HG02623 (cell line): ENCODE results near the gene RBMS3.
"Not testable (repeated sequence)": the region's sequence is repeated elsewhere in the genome, so short reads cannot be mapped to it uniquely, and the experiment has no call there.

ENCODE experiments used
- ATAC-seq: cut with Tn5 transposase; IDR thresholded peaks from one replicate; pipeline ENCODE4 v1.9.1; 2021; ENCODE audit warnings: moderate library complexity; ENCODE audit not compliant: unreplicated experiment

Gene RBMS3

DNA sequence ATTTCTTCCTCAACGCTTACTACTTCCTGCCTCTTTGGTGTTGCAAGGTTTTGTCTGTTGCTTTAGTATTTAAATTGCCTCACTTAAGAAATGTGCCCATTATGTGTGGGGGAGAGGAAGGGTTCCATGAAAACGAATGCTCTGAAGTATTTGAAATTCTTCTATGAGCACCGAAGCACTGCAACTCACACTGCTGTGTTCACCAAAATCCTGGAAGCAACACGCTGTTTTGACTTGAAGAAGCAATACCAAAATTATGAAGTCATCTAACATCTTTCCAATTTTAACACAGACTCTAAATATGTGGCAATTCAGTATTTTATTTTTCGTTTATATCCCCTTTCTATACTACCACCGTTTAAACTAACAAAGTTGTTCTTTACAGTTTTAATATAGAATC, 101.5 kb downstream of the RBMS3 start:
- ATAC-seq: no peak

DNA sequence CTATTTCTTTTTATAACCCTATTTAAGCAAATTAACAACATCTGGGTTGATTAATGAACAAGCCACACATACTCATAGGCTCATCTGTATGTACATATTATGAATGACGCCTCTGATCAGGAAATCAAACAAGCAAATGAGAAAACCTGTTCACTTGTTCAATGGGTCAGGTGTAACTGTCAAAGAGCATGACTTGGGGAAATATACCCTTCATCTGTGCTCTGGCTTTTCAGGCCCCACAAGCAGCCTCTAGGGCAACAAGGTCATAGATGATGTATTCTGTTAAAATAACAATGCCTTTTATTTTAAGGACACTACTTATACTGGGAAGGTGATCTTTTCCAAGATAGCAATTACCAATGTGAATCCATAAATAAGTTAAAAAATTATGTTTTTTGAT, 102.0 kb downstream of the RBMS3 start:
- ATAC-seq: no peak

DNA sequence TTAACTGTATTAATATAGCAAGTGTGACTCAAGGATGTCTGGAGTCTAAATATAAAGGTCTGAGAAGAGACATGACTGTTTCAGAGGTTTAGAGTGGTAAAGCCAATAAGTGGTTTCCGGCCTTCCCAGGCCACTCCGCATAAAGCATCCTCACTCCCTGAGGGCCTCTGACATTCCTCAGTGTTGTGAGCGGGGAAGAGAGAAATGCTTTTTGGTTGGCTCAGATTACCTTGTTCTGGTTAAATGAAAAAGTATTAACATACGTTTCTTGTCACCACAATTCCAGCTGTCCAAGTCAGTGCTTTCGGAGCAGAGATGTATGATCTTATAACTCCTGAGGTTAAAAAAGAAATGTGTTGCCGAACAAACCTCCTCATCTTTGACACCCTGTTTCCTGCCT, 103.8 kb downstream of the RBMS3 start:
- ATAC-seq: no peak

DNA sequence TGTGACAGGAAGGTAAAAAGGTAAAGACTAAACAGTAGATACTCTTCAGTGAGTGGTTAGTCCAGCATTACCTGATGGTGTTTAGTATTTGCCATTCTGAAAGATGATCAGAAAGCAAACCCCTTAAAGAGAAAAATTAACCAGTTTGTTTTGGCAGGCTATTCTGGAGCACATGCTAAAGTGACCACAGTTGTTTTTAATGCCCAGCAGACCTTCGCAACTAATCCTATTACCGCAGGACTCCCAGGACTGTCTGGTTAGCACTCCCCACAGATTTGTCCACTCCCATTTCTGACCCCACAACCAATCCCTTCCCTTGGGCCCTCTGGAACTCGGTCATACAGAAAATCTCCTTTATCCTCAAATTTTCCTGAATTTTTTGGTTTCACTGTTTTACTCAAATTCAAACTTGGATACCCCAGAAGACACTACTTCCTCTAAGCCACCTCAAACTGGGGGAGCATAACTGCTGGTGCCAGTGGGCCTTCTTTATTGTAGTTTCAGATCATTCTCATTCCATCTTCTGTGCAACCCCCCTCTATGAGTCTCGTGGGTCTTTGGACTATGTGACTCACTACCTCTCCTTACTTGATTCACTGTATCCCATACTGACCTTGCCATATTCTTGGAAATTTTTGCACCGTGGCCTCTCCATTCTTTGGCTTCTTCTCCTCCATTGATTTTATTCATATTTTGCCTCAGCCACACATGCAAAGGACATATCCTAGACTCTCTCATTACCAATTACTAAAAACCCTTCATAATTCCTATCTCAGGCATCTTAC, 104.4 kb downstream of the RBMS3 start:
- ATAC-seq: no peak

DNA sequence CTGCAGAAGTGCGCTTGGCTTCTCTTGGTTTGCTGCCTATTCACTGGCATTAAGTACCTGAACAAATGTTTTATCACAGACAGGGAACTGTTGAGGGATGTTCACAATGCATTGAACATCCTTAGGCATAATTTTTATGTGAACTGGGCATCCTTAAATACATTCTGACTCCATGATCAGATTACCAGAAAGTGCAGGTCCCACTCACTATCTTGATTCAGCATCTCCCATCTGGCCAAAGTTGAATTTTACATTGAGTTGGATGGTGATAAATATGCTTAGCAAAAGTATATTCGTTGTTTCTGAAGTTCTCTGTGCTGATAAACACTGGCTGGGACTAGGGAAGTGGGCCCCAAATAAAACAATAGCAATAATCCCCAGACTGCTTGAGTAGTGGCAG, 108.5 kb downstream of the RBMS3 start:
- ATAC-seq: no peak

DNA sequence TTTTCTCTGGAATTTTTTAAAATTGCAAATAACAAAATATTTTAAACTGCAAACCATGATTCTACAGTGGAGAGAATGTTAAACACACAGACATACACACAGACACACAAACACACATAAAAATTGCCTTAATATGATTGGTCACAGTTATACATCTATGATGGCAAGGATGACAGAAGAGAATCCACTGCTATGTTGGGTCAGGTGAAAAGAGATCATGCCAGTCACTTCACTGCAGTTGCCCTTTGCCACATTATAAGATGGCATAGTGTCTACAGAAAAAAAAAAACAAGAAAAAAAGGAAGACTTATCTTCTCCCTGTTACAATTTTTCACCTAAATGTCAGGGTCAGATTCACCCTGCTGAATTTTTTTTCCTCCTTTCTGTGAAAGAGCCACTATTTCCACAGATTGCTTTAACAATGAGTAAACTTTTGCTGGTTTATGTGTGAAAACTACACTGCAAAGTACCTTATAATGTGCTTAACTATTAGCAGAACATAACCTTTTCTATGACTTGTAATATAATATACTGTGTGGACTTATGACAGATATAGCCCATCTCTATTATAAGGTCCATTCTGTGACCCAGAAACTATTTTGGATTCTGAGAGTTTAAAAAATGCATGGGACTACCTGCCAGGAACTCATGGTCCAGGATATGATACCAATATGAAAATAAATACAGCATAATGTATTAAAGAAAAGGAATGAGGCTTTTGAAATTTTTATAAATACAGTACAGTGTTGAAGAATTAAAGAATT, 111.9 kb downstream of the RBMS3 start:
- ATAC-seq: no peak

DNA sequence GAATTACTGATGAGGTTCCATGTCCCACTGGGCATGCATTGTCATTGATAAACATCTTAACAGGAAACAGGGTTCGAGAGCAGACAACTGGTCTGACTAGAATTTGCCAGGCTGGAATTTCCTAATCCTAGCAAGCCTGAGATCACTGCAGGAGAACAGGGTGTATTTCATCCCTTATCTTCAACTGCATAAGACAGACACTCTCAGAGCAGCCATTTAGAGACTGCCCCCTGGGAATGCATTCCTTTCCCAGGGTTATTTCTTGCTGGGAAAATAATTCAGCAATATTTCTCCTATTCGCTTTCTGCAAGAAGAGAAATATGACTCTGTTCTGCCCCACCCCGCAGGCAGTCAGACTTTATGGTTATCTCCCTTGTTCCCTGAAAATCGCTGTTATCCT, 113.1 kb downstream of the RBMS3 start:
- ATAC-seq: not testable (repeated sequence)

DNA sequence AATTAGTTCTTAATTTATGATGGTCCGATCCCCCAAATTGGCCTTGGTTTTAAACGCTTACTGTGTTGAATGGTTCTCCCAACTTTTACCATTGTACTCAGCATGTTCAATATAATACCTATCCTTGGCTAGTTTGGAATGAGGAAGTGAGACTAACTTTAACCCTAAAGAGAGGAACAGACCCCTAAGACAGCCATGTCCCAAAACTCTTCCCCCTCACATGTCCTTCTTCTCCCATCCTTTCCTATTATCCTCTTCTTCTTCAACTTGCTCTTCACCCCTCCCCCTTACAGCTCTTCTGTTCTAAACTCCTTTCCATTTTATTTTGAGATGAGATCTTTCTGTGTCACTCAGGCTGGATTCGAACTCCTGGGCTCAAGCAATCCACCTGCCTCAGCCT, 116.5 kb downstream of the RBMS3 start:
- ATAC-seq: no peak

DNA sequence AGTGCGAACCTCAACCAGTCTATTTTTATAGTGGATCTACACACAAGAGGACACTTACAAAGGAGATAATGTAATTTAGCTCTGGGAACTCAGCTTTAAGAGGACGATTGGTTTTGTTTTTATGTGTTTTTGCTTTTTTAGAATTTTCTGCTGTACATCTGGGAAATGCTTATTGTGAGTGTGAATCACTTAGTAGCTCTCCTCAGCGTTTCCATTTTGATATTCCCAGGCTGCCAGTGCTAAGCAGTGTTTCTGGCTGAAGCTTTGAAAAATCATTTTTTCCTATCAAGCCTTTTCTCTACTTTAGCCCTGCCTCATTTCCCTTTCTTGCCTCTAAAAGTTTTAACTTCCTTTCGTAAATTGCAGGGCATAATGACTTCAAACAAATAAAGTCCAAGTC, 117.9 kb downstream of the RBMS3 start:
- ATAC-seq: no peak

DNA sequence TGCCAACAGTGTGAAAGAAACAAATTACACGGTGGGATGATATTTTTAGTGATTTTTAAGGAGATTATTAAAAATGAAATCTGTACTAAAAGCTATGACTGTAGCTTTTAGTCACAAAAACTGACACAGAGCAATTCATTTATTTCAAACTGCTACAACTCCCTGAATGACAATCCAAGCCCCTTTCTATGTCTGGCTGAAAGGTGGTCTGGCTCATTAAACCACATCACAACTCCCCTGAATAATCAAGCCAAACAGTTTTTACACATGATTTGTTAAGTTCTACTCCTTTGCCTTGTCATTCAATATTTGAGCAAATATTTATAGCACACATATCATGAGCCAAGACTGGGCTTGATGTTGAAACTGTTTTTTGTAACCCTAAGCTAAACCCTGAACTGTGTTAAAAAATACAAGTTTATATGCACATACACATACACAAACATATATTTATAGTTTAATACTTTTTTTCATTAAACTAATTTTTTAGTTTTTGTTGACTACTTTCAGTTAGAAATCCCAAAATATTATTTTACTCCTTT, 125.5 kb downstream of the RBMS3 start:
- ATAC-seq: no peak

DNA sequence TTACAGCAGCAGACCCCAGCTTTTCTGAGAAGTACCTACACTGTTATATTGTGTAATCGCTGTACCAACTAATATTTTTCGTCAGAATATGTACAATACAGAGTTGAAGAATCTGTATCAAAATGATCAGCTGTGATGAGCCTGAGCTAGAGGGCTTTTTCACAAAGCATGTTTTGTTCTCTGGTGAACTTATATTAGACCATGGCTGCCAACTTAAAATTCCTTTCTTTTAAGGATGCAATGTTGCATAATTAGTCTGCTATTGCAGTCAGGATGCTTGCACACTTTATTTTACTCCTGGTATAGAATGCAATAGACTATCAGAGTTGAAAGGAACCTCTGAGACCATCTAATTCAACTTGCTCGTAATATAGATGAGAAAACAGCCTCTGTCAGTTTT, 127.8 kb downstream of the RBMS3 start:
- no peak for ATAC-seq

DNA sequence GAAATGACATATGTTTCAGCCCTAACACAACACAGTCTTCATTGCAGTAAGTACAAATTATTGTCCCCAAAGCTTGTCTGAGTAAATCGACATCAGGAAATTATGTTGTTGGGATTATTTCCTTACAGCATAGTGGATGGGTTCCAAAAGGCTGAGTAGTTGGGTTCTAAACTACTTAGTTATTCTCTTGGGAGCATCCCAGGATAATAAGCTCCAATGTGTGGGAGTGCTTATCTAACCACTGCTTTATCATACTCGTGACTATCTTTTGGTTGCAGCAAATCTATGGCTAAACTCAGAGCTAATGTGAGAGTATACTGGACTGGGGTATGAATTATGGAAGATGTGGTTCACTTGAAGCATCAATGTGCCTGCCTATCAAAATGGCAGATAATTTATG, 128.5 kb downstream of the RBMS3 start:
- no peak for ATAC-seq

DNA sequence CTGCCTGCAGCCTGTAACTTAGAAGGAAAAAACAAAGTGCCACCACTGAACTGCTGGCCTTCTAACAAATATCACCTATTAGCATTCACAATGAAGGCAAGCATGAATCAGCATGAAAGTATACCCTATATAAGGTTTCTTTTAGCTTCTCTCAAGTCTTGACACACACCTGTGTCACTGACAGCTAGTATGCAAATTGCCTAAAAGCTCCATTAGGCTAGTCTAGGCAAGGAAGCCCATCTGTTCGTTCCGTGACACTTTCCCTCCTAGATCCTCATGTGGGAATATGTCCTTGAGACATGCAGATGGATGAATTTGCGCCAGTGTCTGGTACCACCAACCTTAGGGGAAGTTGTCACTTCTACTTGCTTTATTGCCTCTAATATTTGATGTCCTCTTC, 129.3 kb downstream of the RBMS3 start:
- no peak for ATAC-seq

DNA sequence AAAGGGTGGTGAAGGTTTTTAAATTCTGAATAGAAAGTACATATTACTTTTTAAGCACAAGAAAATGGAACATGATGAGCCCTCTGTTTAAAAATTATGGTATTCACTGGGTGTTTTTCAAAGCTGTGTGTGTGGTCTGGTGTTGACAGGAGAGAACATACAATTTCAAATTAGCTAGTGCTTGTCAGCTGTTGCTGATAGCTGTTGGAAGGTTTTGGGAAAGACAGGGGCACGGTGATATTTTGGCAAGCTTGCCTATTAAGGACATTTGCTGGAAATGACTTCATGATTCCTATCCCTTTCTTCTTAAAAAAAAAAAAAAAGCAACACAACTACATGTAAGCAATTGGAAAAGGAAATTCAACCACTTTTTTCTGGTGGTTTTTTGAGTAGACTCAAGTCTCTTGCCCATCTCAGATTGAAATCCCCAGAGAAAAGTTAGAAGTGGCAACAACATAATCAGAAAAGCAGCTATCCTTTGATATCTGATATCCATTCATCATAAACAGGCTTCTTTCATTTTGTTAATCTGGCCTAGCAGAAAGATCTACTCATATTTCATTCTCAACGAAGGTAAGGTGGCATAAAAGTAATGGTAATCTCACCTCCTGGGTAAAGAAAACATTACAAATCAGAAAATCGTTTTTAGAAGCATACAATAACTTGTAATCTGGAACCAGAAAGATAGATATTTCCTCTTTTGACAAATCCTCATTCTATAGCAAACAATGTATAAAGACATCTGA, 130.0 kb downstream of the RBMS3 start:
- no peak for ATAC-seq

DNA sequence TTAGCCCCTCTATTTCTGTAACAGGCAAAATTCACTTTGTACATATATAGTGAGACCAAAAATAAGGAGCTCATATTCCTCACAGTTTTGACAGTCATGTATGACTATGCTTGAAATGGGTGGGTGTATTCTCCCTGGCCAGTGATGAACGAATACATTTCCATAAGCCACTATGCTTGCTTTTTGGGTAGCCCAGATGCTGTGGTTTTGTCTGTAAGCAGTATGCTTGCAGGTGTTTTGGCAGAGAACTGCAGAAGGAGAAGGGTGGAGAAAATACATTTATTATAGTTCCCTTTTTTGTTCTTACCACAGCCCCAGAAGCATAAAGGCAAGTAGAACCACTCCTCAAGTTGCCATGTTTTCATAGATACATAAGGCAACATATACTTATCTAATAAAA, 131.2 kb downstream of the RBMS3 start:
- ATAC-seq: no peak

DNA sequence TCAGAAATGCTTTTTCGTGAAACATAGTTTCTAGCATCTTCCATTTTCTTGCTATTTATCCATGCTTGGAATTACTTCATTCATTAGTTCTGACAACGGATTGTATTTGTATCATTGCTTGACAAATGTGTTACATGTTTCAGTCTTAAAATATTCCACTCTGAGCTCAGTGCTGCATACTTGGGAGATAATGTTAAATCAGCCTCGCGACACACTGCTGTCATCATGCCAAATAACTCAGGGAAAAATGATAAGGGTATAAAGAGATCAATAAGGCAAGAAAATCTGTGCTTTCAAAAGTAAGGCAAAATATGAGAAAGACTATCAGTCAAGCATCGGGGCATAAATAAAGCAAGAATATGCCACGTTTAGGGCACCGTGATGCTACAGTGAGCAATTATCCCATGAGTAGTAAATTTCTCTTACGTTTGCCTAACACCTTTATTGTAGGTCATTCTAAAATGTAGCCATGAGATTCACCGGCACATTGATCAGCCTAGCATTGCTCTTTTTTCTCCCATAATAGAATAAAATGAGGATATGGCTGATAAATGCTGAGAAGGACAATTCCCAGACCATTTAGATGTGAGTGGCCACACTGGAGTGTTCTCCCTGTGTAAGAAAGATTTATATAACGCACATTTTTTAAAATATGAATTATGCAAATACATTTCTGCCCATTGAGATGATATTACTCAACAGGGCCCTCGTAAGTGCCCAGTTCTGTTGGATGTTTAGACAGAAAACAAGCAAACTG, 133.8 kb downstream of the RBMS3 start:
- ATAC-seq: no peak

DNA sequence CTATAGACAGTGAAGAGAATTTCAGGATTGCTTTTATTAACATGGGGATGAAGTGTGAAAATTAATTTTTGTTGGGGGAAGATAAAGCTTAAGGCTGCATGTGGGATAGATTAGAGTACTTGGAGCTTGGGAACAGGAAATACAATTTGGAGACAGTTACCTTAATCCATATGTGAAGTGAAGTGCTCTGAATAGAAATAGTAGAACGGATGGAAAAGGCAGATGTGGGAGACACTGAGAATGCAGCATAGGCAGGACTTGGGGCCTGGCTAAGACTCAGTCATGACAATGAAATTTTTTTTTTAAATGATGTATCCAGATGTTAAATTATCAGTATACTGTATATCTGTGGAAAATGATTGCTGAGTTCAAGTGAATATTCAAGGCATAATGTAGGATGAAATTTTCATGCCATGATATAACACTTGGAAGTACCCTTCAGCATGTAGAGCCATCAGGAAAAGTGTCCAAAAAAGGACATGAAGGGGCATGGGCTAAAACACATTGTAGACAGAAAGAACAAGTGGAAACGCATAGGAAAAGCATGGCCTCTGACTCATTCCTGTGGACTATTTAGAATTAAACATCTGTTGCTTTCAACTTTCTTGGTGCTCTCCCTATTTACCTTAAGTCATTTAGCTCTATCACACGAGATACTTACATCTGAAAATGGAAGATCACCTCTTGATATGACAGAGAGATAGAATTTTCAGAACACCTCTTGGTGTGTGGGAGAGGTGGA, 134.8 kb downstream of the RBMS3 start:
- no peak for ATAC-seq

DNA sequence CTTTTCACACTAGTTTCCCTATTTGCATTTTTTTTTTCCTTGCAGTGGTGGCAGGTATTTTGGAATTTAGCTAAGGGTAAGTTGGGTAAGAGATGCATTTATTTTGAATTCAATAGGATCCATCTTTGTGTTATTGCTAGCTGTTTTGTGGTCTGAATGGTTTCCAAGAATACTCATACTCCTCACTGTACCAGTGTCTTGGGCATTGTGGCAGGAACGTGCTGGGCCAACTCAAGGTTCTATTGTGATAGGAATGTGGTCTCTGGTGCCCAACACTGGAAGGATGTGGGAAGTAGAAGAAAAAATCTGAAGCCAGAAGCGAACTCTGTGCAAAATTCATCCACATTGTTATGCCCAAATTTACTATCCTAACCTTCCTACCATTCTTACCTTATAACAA, 135.6 kb downstream of the RBMS3 start:
- no peak for ATAC-seq

DNA sequence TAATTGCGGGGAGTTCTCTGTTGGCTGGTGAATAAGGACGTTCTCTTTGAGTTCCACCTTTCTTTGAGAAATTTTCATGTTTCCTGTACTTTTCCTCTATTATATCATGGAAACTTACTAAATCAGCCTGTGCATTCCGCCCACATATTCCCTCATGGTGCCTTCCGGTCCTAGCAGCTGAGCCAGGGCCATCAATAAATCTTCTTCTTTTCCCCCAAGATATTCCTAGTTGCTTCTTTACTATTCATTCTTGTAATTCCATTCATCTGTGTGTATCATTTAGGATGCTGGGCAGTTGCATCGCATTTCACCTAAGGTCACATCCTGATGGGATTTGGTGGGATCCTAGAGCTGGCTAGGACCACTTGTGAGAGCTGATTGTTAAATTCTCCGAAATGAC, 139.2 kb downstream of the RBMS3 start:
- ATAC-seq: no peak
